Upper lobe of left lung (tissue), 4 donors: ENCODE results near the gene SDK1.

Experiments
- CTCF ChIP-seq, 6 experiments: fragments of 450-650 bp in 4 of 6; fragments of 200-600 bp in 2 of 6; sonication (generic) in 2 of 6; IDR thresholded peaks; one replicate each; pipeline ENCODE4 v1.5.1; 2016 to 2019; ENCODE audit warnings: antibody characterized with exemption in 6 of 6
- EP300 ChIP-seq, 4 donors: sonication (generic); formaldehyde crosslinking; IDR thresholded peaks; one replicate each; pipeline ENCODE4 v1.5.1; 2017; ENCODE audit warnings: antibody characterized with exemption in 4 of 4, control low read depth in 2 of 4
- POLR2A ChIP-seq, 4 donors: fragments of 450-650 bp; IDR thresholded peaks; one replicate each; pipeline ENCODE4 v1.5.1; 2016 to 2017; ENCODE audit warnings: antibody characterized with exemption in 4 of 4, mild to moderate bottlenecking in 2 of 4
- POLR2AphosphoS5 ChIP-seq, 2 donors: sonication (generic); formaldehyde crosslinking; IDR thresholded peaks; one replicate each; pipeline ENCODE4 v1.5.1; 2017; ENCODE audit warnings: antibody characterized with exemption in 2 of 2

DNA sequence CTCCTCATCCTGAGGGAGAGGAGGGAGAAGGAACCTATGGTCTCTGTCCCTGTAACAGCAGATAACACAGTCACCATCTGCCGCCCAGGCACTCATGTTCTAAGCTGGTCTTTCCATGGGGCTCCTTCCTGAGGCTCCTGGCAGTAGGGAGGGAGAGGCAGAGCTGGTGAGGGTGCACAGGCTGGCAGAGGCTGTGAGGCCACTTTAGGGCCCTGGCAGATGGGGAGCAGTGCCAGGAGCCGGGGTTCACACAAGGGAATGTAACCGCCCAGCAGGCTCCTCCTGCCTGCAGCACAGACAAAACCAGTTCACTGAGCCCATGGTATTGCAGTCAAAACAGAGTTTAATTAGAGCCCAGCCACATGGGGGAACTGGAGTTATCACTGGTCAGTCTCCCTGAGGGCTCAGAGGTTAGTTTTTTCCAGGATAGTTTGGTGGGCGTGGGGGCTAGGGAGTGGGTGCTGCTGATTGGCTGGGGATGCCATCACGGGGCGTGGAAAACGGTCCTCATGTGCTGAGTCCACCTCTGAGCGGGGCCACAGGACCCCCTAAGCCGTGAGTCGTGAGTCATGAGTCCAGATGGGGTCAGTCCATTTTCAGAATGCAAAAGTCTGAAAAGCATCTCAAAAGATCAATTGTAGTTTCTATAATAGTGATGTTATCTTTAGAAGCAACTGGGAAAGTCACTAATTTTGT is 881.7 kb downstream of the SDK1 start:
- no peak for TF ChIP-seq POLR2A (IDR thresholded peaks at IDR 0.05)
- TF ChIP-seq CTCF (IDR thresholded peaks at IDR 0.05), result no peak
- TF ChIP-seq POLR2AphosphoS5 (IDR thresholded peaks at IDR 0.05), result no peak
- TF ChIP-seq EP300 (IDR thresholded peaks at IDR 0.05), result no peak
